DOHH2 (cell line): ENCODE results near the gene L3MBTL4.
"Not testable (repeated sequence)": the region's sequence is repeated elsewhere in the genome, so short reads cannot be mapped to it uniquely, and the experiment has no call there.

Experiments used
- H3F3A ChIP-seq: fragments of 200-600 bp; sonication (generic), shearing (Covaris generic); 2 replicates; pipeline ENCODE4 v1.6.0; 2016; ENCODE audit warnings: antibody characterized with exemption, mild to moderate bottlenecking; ENCODE audit not compliant: control insufficient read depth, insufficient read depth
- H3K27ac ChIP-seq: fragments of 200-600 bp; sonication (generic); 2 replicates; pipeline ENCODE4 v1.5.1; 2014; ENCODE audit warnings: low read depth, mild to moderate bottlenecking, low read length, moderate library complexity
- H3K27me3 ChIP-seq: fragments of 200-600 bp; sonication (generic); 2 replicates; pipeline ENCODE4 v1.6.1; 2014; ENCODE audit warnings: mild to moderate bottlenecking, low read length, mixed read lengths; ENCODE audit not compliant: control insufficient read depth
- H3K36me3 ChIP-seq: fragments of 200-600 bp; sonication (generic); 2 replicates; pipeline ENCODE4 v1.6.1; 2014; ENCODE audit warnings: mild to moderate bottlenecking, low read length, moderate library complexity, mixed read lengths; ENCODE audit not compliant: control insufficient read depth
- H3K4me1 ChIP-seq: fragments of 200-600 bp; sonication (generic); 2 replicates; pipeline ENCODE4 v1.6.1; 2014; ENCODE audit warnings: mild to moderate bottlenecking, low read length, mixed read lengths; ENCODE audit not compliant: control insufficient read depth
- H3K4me2 ChIP-seq: fragments of 200-600 bp; sonication (generic); 2 replicates; pipeline ENCODE4 v1.6.0; 2014; ENCODE audit warnings: mild to moderate bottlenecking, low read length, moderate library complexity
- H3K4me3 ChIP-seq: fragments of 200-600 bp; sonication (generic); 2 replicates; pipeline ENCODE4 v1.5.1; 2014; ENCODE audit warnings: mild to moderate bottlenecking, low read length, mixed read lengths
- H3K79me2 ChIP-seq: fragments of 200-600 bp; sonication (generic); 2 replicates; pipeline ENCODE4 v1.6.1; 2014; ENCODE audit warnings: mild to moderate bottlenecking, low read length, mixed read lengths; ENCODE audit not compliant: control insufficient read depth
- H3K9me2 ChIP-seq: fragments of 200-600 bp; sonication (generic); replicated peaks from 2 replicates; pipeline ENCODE4 v1.6.1; 2014; ENCODE audit warnings: mild to moderate bottlenecking, low read length, mixed read lengths; ENCODE audit not compliant: control insufficient read depth
- H3K9me3 ChIP-seq: fragments of 200-600 bp; sonication (generic); 2 replicates; pipeline ENCODE4 v1.6.1; 2014; ENCODE audit warnings: antibody characterized with exemption, low read length, mixed read lengths; ENCODE audit not compliant: control insufficient read depth, insufficient read depth
- H4K20me1 ChIP-seq: fragments of 200-600 bp; sonication (generic); 2 replicates; pipeline ENCODE4 v1.6.0; 2014; ENCODE audit warnings: low read depth, mild to moderate bottlenecking, antibody characterized with exemption, low read length, moderate library complexity; ENCODE audit not compliant: control insufficient read depth, insufficient read depth
- CTCF ChIP-seq: fragments of 200-600 bp; sonication (generic); IDR thresholded peaks from one replicate; pipeline ENCODE4 v1.5.1; 2014; ENCODE audit warnings: antibody characterized with exemption, mild to moderate bottlenecking, low read depth, low read length; ENCODE audit not compliant: poor library complexity, severe bottlenecking
- EZH2phosphoT487 ChIP-seq: fragments of 200-600 bp; sonication (generic); IDR thresholded peaks from 2 replicates; pipeline ENCODE4 v1.6.1; 2017; ENCODE audit warnings: borderline replicate concordance, mild to moderate bottlenecking, antibody characterized with exemption, low read length, moderate library complexity, mixed read lengths

Gene L3MBTL4

GRCh38 chr18:6198585-6198984, 216.1 kb downstream of the L3MBTL4 start:
- Histone ChIP-seq H3K4me1 (no peaks in the 10 kb centered on the region), H3K9me2 (no peaks in the 10 kb centered on the region), H3K4me3 (no peak overlapping the region), H3K27ac (no peak overlapping the region), H3F3A (no peaks in the 10 kb centered on the region), H3K4me2 (no peak overlapping the region), H3K9me3 (no peaks in the 10 kb centered on the region), H3K27me3 (no peaks in the 10 kb centered on the region), H3K36me3 (no peaks in the 10 kb centered on the region), H3K79me2 (no peaks in the 10 kb centered on the region), H4K20me1 (no peaks in the 10 kb centered on the region)
- TF ChIP-seq EZH2phosphoT487: no peak
- TF ChIP-seq CTCF: no peak

- no peaks in the 10 kb centered on the region for H3K4me1 ChIP-seq
- no peak overlapping the region for H3K4me2 ChIP-seq
- no peaks in the 10 kb centered on the region for H3K36me3 ChIP-seq
- no peaks in the 10 kb centered on the region for H3F3A ChIP-seq
- H3K27ac ChIP-seq: no peak overlapping the region
- H3K9me3 ChIP-seq: no peaks in the 10 kb centered on the region
- no peak overlapping the region for H3K4me3 ChIP-seq
- H4K20me1 ChIP-seq: no peaks in the 10 kb centered on the region
- no peaks in the 10 kb centered on the region for H3K79me2 ChIP-seq
- TF ChIP-seq EZH2phosphoT487: no peak
- no peak for TF ChIP-seq CTCF
- no peaks in the 10 kb centered on the region for H3K9me2 ChIP-seq
- H3K27me3 ChIP-seq: no peaks in the 10 kb centered on the region
These were observed 220.1 kb downstream of the L3MBTL4 start for GRCh38 chr18:6194640-6195039.

DNA sequence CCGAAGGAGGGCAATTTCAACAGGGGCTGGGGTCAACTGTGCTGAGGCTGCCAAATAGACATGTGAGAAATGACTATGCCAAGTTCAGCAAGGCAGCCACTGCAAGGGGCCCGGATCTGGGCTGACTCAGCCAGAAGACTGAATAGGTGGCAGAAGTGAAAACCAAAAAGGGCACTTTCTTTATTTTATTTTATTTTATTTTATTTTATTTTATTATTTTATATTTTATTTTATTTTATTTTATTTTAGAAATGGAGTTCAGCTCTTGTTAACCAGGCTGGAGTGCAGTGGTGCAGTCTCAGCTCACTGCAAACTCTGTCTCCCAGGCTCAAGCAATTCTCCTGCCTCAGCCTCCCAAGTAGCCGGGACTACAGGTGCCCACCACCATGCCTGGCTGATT, 228.9 kb downstream of the L3MBTL4 start:
- not testable (repeated sequence) for H3K4me1 ChIP-seq, H3F3A ChIP-seq, H3K36me3 ChIP-seq, H3K4me3 ChIP-seq, H3K27me3 ChIP-seq, H3K79me2 ChIP-seq, H3K27ac ChIP-seq, H3K4me2 ChIP-seq, H3K9me2 ChIP-seq, H3K9me3 ChIP-seq, H4K20me1 ChIP-seq

DNA sequence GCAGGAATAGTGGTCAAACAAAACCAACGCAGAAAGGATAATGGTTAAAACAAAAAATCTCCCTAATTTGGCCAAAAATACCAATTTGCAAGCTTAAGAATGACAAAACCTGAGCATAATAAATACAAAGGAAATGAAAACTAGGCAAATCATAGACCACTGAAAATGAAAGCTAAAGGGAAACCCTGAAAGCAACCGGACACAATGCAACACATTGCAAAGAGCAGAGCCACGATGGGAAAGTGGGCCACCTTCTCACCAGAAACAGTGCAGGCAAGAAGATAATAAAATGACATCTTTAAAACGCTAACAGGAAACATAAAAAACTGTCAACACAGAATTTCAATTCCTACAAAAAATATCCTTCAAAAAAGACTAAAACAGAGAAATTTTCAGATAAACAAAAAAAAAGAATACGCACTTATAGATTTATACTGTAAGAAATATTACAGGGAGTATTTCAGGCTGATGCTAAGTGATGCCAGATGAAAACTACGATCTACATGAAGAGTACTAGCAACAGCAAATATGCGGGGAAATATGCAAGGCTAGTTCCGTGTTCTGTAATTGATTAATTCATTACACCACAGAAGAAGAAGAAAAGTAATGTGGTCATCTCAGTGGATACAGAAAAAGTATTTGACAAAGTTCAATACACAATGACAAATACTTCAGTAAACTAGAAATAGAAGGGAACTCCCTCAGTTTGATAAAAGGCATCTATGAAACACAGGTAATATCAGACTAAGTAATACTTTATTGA, 239.5 kb downstream of the L3MBTL4 start:
- Histone ChIP-seq H3K4me2 (no peak overlapping the region), H3K36me3 (no peaks in the 10 kb centered on the region), H3K27me3 (no peaks in the 10 kb centered on the region), H3K9me2 (no peaks in the 10 kb centered on the region), H3K4me1 (no peaks in the 10 kb centered on the region), H3F3A (no peaks in the 10 kb centered on the region), H3K27ac (no peak overlapping the region), H3K9me3 (no peaks in the 10 kb centered on the region), H4K20me1 (no peaks in the 10 kb centered on the region), H3K4me3 (no peak overlapping the region), H3K79me2 (no peaks in the 10 kb centered on the region)
- no peak for TF ChIP-seq EZH2phosphoT487
- TF ChIP-seq CTCF: no peak
